ENCODE measurements around the gene UCHL3. TPM values are rescaled to one million over a fixed set of nuclear protein-coding genes. Genes with fewer than 3 reads are reported as not detected.

UCHL3 gene
- total and polyA plus RNA-seq, 2 experiments from 2014 or later = 64.6 to 143 TPM

DNA sequence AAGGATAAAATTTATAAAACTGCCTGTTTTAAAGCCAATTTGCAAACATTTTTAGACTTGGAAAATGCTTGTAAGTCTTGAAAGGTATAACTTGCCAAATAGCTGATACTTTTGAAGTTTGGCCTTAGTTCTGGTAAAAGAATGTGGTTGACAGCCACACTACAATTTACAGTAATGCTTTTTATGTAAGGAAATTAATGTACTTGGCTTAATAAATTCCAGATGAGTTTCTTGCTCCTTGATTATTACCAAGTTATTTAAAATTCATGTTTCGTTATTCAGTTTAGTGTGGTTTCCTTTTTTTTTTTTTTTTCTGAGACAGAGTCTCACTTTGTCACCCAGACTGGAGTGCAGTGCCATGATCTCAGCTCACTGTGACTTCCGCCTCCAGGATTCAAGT, 101.4 kb downstream of the UCHL3 start:
- Histone ChIP-seq H3K36me3 (ENCODE audit: insufficient read depth) (no peaks in the 10 kb centered on the region), H3K4me1 (ENCODE audit: insufficient read depth) (no peaks in the 10 kb centered on the region), H3K4me3 (no peak overlapping the region), H3K4me2 (no peak overlapping the region), H2AFZ (no peak overlapping the region), H3K27ac (ENCODE audit: low read depth) (no peak overlapping the region), H3K27me3 (ENCODE audit: insufficient read depth) (no peaks in the 10 kb centered on the region), H3K9me2 (ENCODE audit: insufficient read depth) (0 out of 2 replicates have a peak, but pooled peaks cover under 1% of the 10 kb centered on the region), H3K79me2 (replicated peaks; ENCODE audit: insufficient read depth) (no peaks in the 10 kb centered on the region), H4K20me1 (replicated peaks; ENCODE audit: insufficient read depth) (no peaks in the 10 kb centered on the region), H3F3A (replicated peaks; ENCODE audit: low read depth) (no peaks in the 10 kb centered on the region)
- Mint-ChIP-seq H3K4me1 (no peaks in the 10 kb centered on the region), H3K27me3 (ENCODE audit: insufficient read depth, low read depth, poor library complexity) (peaks cover 2% of the 10 kb centered on the region), H3K4me3 (no peak overlapping the region), H3K27ac (no peak overlapping the region), H3K9me3 (no peaks in the 10 kb centered on the region; the same call in 2 of the 3 replicates), H3K36me3 (ENCODE audit: low read depth) (no peaks in the 10 kb centered on the region)
- no peak for TF ChIP-seq EZH2 (IDR thresholded peaks at IDR 0.05; ENCODE audit: low read depth, unreplicated experiment)
- TF ChIP-seq NANOG (IDR thresholded peaks at IDR 0.05; ENCODE audit: borderline replicate concordance) = no peak
- TF ChIP-seq, protein P1, sequence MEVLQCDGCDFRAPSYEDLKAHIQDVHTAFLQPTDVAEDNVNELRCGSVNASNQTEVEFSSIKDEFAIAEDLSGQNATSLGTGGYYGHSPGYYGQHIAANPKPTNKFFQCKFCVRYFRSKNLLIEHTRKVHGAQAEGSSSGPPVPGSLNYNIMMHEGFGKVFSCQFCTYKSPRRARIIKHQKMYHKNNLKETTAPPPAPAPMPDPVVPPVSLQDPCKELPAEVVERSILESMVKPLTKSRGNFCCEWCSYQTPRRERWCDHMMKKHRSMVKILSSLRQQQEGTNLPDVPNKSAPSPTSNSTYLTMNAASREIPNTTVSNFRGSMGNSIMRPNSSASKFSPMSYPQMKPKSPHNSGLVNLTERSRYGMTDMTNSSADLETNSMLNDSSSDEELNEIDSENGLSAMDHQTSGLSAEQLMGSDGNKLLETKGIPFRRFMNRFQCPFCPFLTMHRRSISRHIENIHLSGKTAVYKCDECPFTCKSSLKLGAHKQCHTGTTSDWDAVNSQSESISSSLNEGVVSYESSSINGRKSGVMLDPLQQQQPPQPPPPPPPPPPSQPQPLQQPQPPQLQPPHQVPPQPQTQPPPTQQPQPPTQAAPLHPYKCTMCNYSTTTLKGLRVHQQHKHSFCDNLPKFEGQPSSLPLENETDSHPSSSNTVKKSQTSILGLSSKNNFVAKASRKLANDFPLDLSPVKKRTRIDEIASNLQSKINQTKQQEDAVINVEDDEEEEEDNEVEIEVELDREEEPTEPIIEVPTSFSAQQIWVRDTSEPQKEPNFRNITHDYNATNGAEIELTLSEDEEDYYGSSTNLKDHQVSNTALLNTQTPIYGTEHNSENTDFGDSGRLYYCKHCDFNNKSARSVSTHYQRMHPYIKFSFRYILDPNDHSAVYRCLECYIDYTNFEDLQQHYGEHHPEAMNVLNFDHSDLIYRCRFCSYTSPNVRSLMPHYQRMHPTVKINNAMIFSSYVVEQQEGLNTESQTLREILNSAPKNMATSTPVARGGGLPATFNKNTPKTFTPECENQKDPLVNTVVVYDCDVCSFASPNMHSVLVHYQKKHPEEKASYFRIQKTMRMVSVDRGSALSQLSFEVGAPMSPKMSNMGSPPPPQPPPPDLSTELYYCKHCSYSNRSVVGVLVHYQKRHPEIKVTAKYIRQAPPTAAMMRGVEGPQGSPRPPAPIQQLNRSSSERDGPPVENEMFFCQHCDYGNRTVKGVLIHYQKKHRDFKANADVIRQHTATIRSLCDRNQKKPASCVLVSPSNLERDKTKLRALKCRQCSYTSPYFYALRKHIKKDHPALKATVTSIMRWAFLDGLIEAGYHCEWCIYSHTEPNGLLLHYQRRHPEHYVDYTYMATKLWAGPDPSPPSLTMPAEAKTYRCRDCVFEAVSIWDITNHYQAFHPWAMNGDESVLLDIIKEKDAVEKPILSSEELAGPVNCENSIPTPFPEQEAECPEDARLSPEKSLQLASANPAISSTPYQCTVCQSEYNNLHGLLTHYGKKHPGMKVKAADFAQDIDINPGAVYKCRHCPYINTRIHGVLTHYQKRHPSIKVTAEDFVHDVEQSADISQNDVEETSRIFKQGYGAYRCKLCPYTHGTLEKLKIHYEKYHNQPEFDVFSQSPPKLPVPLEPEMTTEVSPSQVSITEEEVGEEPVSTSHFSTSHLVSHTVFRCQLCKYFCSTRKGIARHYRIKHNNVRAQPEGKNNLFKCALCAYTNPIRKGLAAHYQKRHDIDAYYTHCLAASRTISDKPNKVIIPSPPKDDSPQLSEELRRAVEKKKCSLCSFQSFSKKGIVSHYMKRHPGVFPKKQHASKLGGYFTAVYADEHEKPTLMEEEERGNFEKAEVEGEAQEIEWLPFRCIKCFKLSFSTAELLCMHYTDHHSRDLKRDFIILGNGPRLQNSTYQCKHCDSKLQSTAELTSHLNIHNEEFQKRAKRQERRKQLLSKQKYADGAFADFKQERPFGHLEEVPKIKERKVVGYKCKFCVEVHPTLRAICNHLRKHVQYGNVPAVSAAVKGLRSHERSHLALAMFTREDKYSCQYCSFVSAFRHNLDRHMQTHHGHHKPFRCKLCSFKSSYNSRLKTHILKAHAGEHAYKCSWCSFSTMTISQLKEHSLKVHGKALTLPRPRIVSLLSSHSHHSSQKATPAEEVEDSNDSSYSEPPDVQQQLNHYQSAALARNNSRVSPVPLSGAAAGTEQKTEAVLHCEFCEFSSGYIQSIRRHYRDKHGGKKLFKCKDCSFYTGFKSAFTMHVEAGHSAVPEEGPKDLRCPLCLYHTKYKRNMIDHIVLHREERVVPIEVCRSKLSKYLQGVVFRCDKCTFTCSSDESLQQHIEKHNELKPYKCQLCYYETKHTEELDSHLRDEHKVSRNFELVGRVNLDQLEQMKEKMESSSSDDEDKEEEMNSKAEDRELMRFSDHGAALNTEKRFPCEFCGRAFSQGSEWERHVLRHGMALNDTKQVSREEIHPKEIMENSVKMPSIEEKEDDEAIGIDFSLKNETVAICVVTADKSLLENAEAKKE (CRISPR knock-in tag; IDR thresholded peaks at IDR 0.05) = no peak
- TF ChIP-seq, protein P2, sequence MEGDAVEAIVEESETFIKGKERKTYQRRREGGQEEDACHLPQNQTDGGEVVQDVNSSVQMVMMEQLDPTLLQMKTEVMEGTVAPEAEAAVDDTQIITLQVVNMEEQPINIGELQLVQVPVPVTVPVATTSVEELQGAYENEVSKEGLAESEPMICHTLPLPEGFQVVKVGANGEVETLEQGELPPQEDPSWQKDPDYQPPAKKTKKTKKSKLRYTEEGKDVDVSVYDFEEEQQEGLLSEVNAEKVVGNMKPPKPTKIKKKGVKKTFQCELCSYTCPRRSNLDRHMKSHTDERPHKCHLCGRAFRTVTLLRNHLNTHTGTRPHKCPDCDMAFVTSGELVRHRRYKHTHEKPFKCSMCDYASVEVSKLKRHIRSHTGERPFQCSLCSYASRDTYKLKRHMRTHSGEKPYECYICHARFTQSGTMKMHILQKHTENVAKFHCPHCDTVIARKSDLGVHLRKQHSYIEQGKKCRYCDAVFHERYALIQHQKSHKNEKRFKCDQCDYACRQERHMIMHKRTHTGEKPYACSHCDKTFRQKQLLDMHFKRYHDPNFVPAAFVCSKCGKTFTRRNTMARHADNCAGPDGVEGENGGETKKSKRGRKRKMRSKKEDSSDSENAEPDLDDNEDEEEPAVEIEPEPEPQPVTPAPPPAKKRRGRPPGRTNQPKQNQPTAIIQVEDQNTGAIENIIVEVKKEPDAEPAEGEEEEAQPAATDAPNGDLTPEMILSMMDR (conservative IDR thresholded peaks at IDR 0.05; ENCODE audit: low read depth in 2 of 2) = no peak
- no peak for TF ChIP-seq JUNB (IDR thresholded peaks at IDR 0.05; ENCODE audit: unreplicated experiment)
- TF ChIP-seq ZNF114 (CRISPR knock-in tag; IDR thresholded peaks at IDR 0.05) = no peak
- TF ChIP-seq POLR2AphosphoS5 (IDR thresholded peaks at IDR 0.05; ENCODE audit: low read depth) = no peak
- no peak for TF ChIP-seq EZH2phosphoT487 (IDR thresholded peaks at IDR 0.05; ENCODE audit: unreplicated experiment)
- TF ChIP-seq, protein P3, sequence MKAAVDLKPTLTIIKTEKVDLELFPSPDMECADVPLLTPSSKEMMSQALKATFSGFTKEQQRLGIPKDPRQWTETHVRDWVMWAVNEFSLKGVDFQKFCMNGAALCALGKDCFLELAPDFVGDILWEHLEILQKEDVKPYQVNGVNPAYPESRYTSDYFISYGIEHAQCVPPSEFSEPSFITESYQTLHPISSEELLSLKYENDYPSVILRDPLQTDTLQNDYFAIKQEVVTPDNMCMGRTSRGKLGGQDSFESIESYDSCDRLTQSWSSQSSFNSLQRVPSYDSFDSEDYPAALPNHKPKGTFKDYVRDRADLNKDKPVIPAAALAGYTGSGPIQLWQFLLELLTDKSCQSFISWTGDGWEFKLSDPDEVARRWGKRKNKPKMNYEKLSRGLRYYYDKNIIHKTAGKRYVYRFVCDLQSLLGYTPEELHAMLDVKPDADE (IDR thresholded peaks at IDR 0.05) = no peak
- no peak for TF ChIP-seq CREB1 (CRISPR knock-in tag; IDR thresholded peaks at IDR 0.05; ENCODE audit: low read depth)
- TF ChIP-seq, protein P4, sequence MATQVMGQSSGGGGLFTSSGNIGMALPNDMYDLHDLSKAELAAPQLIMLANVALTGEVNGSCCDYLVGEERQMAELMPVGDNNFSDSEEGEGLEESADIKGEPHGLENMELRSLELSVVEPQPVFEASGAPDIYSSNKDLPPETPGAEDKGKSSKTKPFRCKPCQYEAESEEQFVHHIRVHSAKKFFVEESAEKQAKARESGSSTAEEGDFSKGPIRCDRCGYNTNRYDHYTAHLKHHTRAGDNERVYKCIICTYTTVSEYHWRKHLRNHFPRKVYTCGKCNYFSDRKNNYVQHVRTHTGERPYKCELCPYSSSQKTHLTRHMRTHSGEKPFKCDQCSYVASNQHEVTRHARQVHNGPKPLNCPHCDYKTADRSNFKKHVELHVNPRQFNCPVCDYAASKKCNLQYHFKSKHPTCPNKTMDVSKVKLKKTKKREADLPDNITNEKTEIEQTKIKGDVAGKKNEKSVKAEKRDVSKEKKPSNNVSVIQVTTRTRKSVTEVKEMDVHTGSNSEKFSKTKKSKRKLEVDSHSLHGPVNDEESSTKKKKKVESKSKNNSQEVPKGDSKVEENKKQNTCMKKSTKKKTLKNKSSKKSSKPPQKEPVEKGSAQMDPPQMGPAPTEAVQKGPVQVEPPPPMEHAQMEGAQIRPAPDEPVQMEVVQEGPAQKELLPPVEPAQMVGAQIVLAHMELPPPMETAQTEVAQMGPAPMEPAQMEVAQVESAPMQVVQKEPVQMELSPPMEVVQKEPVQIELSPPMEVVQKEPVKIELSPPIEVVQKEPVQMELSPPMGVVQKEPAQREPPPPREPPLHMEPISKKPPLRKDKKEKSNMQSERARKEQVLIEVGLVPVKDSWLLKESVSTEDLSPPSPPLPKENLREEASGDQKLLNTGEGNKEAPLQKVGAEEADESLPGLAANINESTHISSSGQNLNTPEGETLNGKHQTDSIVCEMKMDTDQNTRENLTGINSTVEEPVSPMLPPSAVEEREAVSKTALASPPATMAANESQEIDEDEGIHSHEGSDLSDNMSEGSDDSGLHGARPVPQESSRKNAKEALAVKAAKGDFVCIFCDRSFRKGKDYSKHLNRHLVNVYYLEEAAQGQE (IDR thresholded peaks at IDR 0.05; ENCODE audit: unreplicated experiment) = no peak
- TF ChIP-seq ZNF331 (CRISPR knock-in tag; IDR thresholded peaks at IDR 0.05; ENCODE audit: low read depth) = no peak
- TF ChIP-seq STAT1 (IDR thresholded peaks at IDR 0.05; ENCODE audit: unreplicated experiment) = no peak
- no peak for ATAC-seq
- no peak for DNase-seq (ENCODE audit: low spot score)

Data from GM23338 (cell line).